ENCODE results near the gene TMEM120B.

The TMEM120B gene

GRCh38 chr12:121815263-121815662 lies 102.7 kb downstream of the TMEM120B start:
- DNase-seq (ENCODE audit: low read depth in 2 of 2) = no peak

DNA sequence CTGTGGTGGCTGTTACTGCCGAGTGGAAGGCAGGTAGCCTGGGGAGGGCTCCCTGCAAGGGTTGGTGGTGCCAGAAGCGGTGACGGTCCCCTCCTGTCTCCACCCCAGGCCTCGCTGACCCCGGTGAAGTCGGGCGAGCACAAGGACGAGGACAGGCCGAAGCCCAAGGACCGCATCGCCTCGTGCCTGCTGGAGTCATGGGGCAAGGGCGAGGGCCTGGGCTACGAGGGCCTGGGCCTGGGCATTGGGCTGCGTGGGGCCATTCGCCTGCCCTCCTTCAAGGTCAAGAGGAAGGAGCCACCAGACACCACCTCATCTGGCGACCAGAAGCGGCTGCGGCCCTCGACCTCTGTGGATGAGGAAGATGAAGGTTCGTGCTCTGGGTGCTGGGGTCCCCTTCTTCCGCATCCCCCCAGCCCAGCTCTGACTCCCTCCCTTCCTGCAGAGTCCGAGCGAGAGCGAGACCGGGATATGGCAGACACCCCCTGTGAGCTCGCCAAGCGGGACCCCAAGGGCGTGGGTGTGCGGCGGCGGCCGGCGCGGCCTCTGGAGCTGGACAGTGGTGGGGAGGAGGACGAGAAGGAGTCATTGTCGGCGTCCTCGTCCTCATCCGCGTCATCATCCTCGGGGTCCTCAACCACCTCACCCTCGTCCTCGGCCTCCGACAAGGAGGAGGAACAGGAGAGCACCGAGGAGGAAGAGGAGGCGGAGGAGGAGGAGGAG lies 104.5 kb downstream of the TMEM120B start:
- DNase-seq (ENCODE audit: low read depth in 2 of 2) = no peak

GRCh38 chr12:121817648-121818043 lies 105.1 kb downstream of the TMEM120B start:
- DNase-seq (ENCODE audit: low read depth in 2 of 2) = no peak

DNA sequence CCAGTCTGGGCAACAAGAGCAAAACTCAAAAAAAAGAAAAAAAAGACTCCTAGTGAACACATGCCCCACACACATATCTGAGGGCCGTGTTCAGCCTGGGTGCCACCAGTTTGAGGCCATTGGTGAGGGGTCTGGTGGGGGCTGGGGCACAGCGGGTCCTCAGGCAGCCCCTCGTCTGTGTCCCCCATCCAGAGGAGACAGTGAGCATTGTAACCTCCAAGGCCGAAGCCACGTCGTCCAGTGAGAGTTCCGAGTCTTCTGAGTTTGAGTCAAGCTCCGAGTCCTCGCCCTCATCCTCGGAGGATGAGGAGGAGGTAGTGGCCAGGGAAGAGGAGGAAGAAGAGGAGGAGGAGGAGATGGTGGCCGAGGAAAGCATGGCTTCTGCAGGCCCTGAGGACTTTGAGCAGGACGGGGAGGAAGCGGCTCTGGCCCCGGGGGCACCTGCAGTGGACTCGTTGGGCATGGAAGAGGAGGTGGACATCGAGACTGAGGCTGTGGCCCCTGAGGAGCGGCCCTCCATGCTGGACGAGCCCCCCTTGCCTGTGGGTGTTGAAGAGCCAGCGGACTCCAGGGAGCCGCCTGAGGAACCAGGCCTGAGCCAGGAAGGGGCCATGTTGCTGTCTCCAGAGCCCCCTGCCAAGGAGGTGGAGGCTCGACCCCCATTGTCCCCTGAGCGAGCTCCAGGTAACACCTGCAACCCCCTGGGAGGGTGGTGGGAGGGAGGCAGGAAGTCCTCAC lies 106.8 kb downstream of the TMEM120B start:
- no peak for DNase-seq (ENCODE audit: low read depth in 2 of 2)

DNA sequence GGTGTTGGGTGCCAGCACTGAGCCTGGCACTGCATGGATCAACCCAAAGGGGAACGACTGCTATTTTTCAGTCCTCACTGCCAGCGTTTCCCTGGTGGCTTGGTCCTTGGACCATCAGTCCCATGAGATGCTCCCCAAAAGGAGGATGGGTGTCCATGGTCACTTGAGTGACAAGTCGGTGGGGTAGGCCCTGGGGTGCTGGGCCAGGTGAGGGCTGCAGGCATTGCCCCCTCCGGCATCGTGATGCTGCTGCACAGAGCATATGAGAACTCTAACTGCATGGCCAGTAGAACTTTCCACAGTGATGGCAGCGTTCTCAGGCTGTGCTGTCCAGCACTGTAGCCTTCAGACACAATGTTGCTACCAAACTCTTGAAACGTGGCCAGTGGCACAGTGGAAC lies 107.5 kb downstream of the TMEM120B start:
- DNase-seq (ENCODE audit: low read depth in 2 of 2) = no peak

- DNase-seq (ENCODE audit: low read depth in 2 of 2) = no peak
Measured at GRCh38 chr12:121822393-121823100, 110.0 kb downstream of the TMEM120B start.

GRCh38 chr12:121823101-121823726 lies 110.7 kb downstream of the TMEM120B start:
- DNase-seq (ENCODE audit: low read depth in 2 of 2) = no peak

- DNase-seq (ENCODE audit: low read depth in 2 of 2) = no peak
Measured at GRCh38 chr12:121823727-121824115, 111.2 kb downstream of the TMEM120B start.

DNA sequence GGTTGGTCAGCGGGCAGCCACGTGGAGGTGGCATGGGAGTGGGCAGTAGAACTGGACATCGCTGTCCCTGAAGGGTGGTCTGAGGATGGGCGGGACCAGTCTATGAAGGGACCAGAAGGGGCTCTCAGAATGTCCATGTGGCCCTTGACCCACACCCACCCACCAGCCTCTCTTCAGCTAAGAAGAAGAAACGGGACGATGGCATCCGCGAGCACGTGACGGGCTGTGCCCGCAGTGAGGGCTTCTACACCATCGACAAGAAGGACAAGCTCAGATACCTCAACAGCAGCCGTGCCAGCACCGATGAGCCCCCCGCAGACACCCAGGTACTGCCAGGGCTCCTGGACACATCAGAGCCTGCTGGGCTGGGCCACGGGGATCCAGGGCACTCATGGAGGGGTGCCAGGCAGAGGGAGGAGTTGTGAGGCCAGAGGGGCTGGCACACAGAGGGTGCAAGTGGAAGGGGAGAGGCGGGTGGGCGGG lies 112.5 kb downstream of the TMEM120B start:
- DNase-seq (ENCODE audit: low read depth in 2 of 2) = no peak

DNA sequence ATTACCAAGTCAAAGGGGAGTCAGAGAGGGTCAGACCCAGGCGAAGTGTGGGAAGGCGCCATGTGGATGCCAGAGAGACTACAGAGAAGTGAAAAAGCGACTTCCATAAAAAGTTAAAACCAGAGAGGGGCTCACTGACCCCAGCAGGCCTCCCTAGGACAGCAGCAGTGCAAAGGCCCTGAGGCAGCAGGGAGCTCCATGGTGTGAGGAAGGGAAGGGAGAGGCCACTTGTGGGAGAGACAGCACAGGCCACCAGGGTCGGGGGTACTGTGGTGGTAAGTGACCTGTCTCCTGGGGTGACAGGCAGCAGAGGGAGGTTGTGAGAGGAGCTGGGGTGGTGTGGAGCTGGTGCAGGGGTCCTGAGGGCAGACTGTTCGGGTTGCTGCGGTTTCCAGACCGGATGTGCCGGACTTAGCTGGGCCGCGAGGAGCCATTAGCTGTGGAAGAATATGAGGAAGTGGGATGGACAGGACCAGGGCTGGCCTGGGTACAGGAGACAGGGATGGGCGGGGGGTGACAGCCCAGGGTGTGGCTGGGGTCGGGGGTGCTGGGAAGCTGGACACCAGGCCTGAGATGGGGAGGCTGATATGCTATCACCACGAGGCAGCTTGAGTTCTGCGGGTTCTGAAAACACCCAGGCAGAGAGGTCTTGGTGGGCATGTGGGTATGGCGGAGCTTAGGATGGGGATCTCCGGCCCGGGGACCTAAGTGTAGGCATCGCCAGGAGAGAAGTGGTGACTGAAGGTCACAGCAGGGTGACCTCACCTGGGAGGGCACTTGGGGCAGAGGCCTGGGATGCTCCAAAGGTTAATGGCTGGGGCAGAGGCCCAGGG lies 114.0 kb downstream of the TMEM120B start:
- DNase-seq (ENCODE audit: low read depth in 2 of 2) = no peak

GRCh38 chr12:121827351-121828099 lies 115.0 kb downstream of the TMEM120B start:
- no peak for DNase-seq (ENCODE audit: low read depth in 2 of 2)

DNA sequence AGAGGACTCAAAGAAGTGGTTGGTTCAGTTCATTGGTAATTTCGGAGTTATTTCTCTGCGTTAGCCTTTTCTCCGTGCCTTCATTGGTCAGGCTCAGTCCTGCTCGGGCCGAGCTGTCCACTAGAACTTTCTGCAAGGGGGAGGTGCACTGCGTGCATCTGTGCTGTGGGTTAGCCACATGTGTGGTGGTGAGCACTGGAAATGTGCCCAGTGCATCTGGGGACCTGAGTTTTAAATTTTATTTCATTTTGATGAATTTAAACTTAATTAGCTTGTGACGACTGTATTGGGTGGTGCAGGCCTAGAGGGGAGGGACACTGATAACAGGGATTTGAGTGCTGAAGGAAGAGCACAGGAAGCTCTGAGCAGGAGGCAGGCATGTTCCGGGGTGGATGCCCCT lies 115.8 kb downstream of the TMEM120B start:
- DNase-seq (ENCODE audit: low read depth in 2 of 2) = no peak

DNA sequence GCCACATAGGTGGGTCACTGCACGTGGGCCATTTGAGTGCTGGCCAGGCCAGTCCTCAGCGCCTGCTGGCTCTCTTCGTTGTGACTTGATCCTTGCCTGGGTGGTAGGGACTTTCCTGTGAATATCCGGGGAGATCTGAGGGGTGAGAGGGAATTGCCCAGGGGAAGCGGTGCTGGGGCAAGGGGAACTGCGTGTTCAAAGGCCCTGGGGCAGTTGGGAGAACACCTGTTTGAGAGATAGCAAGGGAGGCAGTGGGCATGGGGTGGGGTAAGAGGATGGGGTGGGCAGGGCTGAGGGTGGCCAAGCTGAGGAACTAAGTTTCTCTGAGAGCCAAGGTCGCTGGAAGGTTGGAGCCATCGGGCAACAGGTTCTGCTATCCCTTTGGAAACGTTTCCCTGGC lies 116.3 kb downstream of the TMEM120B start:
- no peak for DNase-seq (ENCODE audit: low read depth in 2 of 2)

GRCh38 chr12:121829250-121829918 lies 116.8 kb downstream of the TMEM120B start:
- DNase-seq (ENCODE audit: low read depth in 2 of 2) = no peak

GRCh38 chr12:121830134-121830533 lies 117.6 kb downstream of the TMEM120B start:
- no peak for DNase-seq (ENCODE audit: low read depth in 2 of 2)

- no peak for DNase-seq (ENCODE audit: low read depth in 2 of 2)
Measured at GRCh38 chr12:121830588-121831265, 118.2 kb downstream of the TMEM120B start.
